HG03442 (cell line): ENCODE measurements around the gene KIAA1755.

Experiments
- ATAC-seq: cut with Tn5 transposase; IDR thresholded peaks from one replicate; pipeline ENCODE4 v1.9.1; 2021; ENCODE audit warnings: mild to moderate bottlenecking, moderate library complexity; ENCODE audit not compliant: unreplicated experiment

The KIAA1755 gene

GRCh38 chr20:38260378-38261053 lies at the start of gene KIAA1755:
KIAA1755 (minus strand) TSS chr20:38260735; CDS start chr20:38260500, 235 bp downstream.
- no peak for ATAC-seq

- ATAC-seq: no peak
Measured at GRCh38 chr20:38308447-38308846, 47.9 kb upstream of the KIAA1755 start.

GRCh38 chr20:38308047-38308438 lies 47.5 kb upstream of the KIAA1755 start:
- ATAC-seq: no peak

GRCh38 chr20:38307371-38308046 lies 47.0 kb upstream of the KIAA1755 start:
- no peak for ATAC-seq

GRCh38 chr20:38306379-38306778 lies 45.8 kb upstream of the KIAA1755 start:
- ATAC-seq: no peak

GRCh38 chr20:38305541-38305940 lies 45.0 kb upstream of the KIAA1755 start:
- no peak for ATAC-seq

GRCh38 chr20:38304845-38305447 lies 44.4 kb upstream of the KIAA1755 start:
- no peak for ATAC-seq

GRCh38 chr20:38303908-38304379 lies 43.4 kb upstream of the KIAA1755 start, which contains the start of gene BPI:
BPI (plus strand) TSS chr20:38304156; CDS start chr20:38304224, 68 bp downstream.
- no peak for ATAC-seq

- ATAC-seq: no peak
Measured at GRCh38 chr20:38302786-38303185, 42.3 kb upstream of the KIAA1755 start.

- ATAC-seq: no peak
Measured at GRCh38 chr20:38301309-38301708, 40.8 kb upstream of the KIAA1755 start.

- no peak for ATAC-seq
Measured at GRCh38 chr20:38300438-38300837, 39.9 kb upstream of the KIAA1755 start.

GRCh38 chr20:38299963-38300362 lies 39.4 kb upstream of the KIAA1755 start:
- ATAC-seq: no peak

- ATAC-seq: no peak
Measured at GRCh38 chr20:38298768-38299288, 38.3 kb upstream of the KIAA1755 start.

- ATAC-seq: no peak
Measured at GRCh38 chr20:38297916-38298674, 37.6 kb upstream of the KIAA1755 start.

- ATAC-seq: no peak
Measured at GRCh38 chr20:38296433-38296832, 35.9 kb upstream of the KIAA1755 start.

GRCh38 chr20:38295811-38296210 lies 35.3 kb upstream of the KIAA1755 start:
- ATAC-seq: no peak

GRCh38 chr20:38294076-38294591 lies 33.6 kb upstream of the KIAA1755 start:
- ATAC-seq: no peak

GRCh38 chr20:38293491-38294065 lies 33.0 kb upstream of the KIAA1755 start:
- ATAC-seq: no peak

GRCh38 chr20:38291966-38292365 lies 31.4 kb upstream of the KIAA1755 start:
- ATAC-seq: no peak
